Astrocyte of the cerebellum (primary cell): ENCODE results near the gene SFXN4.
"Not testable (repeated sequence)": the region's sequence is repeated elsewhere in the genome, so short reads cannot be mapped to it uniquely, and the experiment has no call there.

Source experiments
- DNase-seq: peaks from one replicate; pipeline ENCODE4 v3.0.0-alpha.2; 2011; ENCODE audit warnings: low read depth
- H3K4me3 ChIP-seq: 2 replicates; pipeline ENCODE4 v1.5.1; 2011; ENCODE audit warnings: mild to moderate bottlenecking, low read depth, low read length, moderate library complexity
- CTCF ChIP-seq: IDR thresholded peaks from 2 replicates; pipeline ENCODE4 v1.5.1; 2012; ENCODE audit warnings: low read length, low read depth, moderate library complexity, mild to moderate bottlenecking; ENCODE audit errors: missing control alignments
- in situ Hi-C: cut with HindIII; loops from 2 replicates; pipeline ENCODE4 v1.10.0; 2017; ENCODE audit warnings: low sequenced_read_pairs

SFXN4 gene

GRCh38 chr10:119190954-119191785 is 25.7 kb upstream of the SFXN4 start:
- no peak overlapping the region for H3K4me3 ChIP-seq
- TF ChIP-seq CTCF = no peak
- DNase-seq = no peak
- in situ Hi-C loops = no loop called here

GRCh38 chr10:119190353-119190752 is 24.8 kb upstream of the SFXN4 start:
- peak; percentile 89 for DNase-seq
- in situ Hi-C loops = no loop called here

GRCh38 chr10:119189811-119190282 is 24.3 kb upstream of the SFXN4 start:
- peak; percentile 88 for DNase-seq
- H3K4me3 ChIP-seq = no peak overlapping the region
- in situ Hi-C loops = no loop called here
- no peak for TF ChIP-seq CTCF

More at GRCh38 chr10:119190353-119190752, 24.8 kb upstream of the SFXN4 start:
- H3K4me3 ChIP-seq = no peak overlapping the region
- TF ChIP-seq CTCF = no peak

GRCh38 chr10:119183664-119184412 is 18.3 kb upstream of the SFXN4 start:
- no peak for DNase-seq
- in situ Hi-C loops = no loop called here

GRCh38 chr10:119180850-119181400 is 15.4 kb upstream of the SFXN4 start:
- in situ Hi-C loops, H3K4me3 ChIP-seq, DNase-seq: not testable (repeated sequence)

More at GRCh38 chr10:119183664-119184412, 18.3 kb upstream of the SFXN4 start:
- TF ChIP-seq CTCF = no peak
- no peak overlapping the region for H3K4me3 ChIP-seq

GRCh38 chr10:119178372-119179119 is 13.0 kb upstream of the SFXN4 start, which contains the start of gene PRDX3:
PRDX3 (minus strand) TSS chr10:119178812; CDS start chr10:119178790, 22 bp downstream.
- peak within 1 kb of the TSS; percentile 61 for H3K4me3 ChIP-seq
- in situ Hi-C loops = no loop called here

More at GRCh38 chr10:119178372-119179119, 13.0 kb upstream of the SFXN4 start, which contains the start of gene PRDX3:
- peak; percentile 60 for DNase-seq
- TF ChIP-seq CTCF = peak; percentile 14
